K562 (cell line): Measurements from ENCODE around the gene GJD4. TPM values are rescaled to one million over a fixed set of nuclear protein-coding genes. Genes with fewer than 3 reads are reported as not detected.
A peak's percentile ranks its signal among the peaks of the same experiment; 100 is the strongest.

Source experiments
- ARID2 ChIP-seq: fragments of 450-650 bp; IDR thresholded peaks from 2 replicates; pipeline ENCODE4 v1.6.1; 2017; ENCODE audit warnings: antibody characterized with exemption, mild to moderate bottlenecking
- CCNT2 ChIP-seq: IDR thresholded peaks from 2 replicates; pipeline ENCODE4 v1.6.1; 2011; ENCODE audit warnings: borderline replicate concordance, low read depth, mild to moderate bottlenecking, moderate library complexity, mixed read lengths, low read length; ENCODE audit not compliant: insufficient read length; ENCODE audit errors: extremely low read depth
- CUX1 ChIP-seq: fragments of 200-800 bp; sonication (Bioruptor generic); IDR thresholded peaks from 2 replicates; pipeline ENCODE4 v1.6.1; 2016; ENCODE audit warnings: missing genetic modification characterization, missing compliant biosample characterization
- MED1 ChIP-seq: sonication (generic); formaldehyde crosslinking; IDR thresholded peaks from 2 replicates; pipeline ENCODE4 v1.8.1; 2023; ENCODE audit warnings: missing genetic modification reagents, borderline replicate concordance
- RBBP5 ChIP-seq: fragments of 200-600 bp; sonication (generic); IDR thresholded peaks from 2 replicates; pipeline ENCODE4 v1.6.1; 2012; ENCODE audit warnings: borderline replicate concordance, mild to moderate bottlenecking, low read length, control low read depth, inconsistent platforms; ENCODE audit not compliant: insufficient read depth, poor library complexity, severe bottlenecking
- SMARCA4 ChIP-seq: fragments of 450-650 bp; IDR thresholded peaks from 2 replicates; pipeline ENCODE4 v1.6.1; 2016
- STAT5A ChIP-seq: IDR thresholded peaks from 2 replicates; pipeline ENCODE4 v1.6.1; 2012; ENCODE audit warnings: low read length, inconsistent platforms, borderline replicate concordance
- TRIM28 ChIP-seq: fragments of 450-650 bp; IDR thresholded peaks from 2 replicates; pipeline ENCODE4 v1.6.1; 2017
- ZKSCAN1 ChIP-seq: fragments of 150-350 bp; IDR thresholded peaks from 2 replicates; pipeline ENCODE4 v1.6.1; 2016; ENCODE audit warnings: low read depth, low read length
- ZNF318 ChIP-seq, 2 experiments: fragments of 450-650 bp; IDR thresholded peaks; 2 replicates each; pipeline ENCODE4 v1.6.1; 2016; ENCODE audit warnings: mild to moderate bottlenecking in 2 of 2, borderline replicate concordance in 1 of 2, low read depth in 1 of 2, moderate library complexity in 1 of 2
- ZNF707 ChIP-seq: fragments of 250-450 bp; sonication (Bioruptor Pico); conservative IDR thresholded peaks from 2 replicates; pipeline ENCODE4 v1.8.0; 2022; ENCODE audit warnings: inconsistent platforms, mild to moderate bottlenecking, moderate library complexity
- ZZZ3 ChIP-seq: fragments of 450-650 bp; IDR thresholded peaks from 2 replicates; pipeline ENCODE4 v1.6.1; 2016; ENCODE audit warnings: antibody characterized with exemption, mild to moderate bottlenecking, moderate library complexity
- polyA plus RNA-seq, 8 experiments: library from polyadenylated mRNA; depleted of rRNA in 4 of 8; stranded (reverse) in 5 of 8; unstranded in 3 of 8; fragments of >200 nt; fragmentation: Nextera tagmentation in 2 of 8; fragmentation: Illumina TruSeq in 1 of 8; extraction: Ambion mirVana in 2 of 8; extraction: Trizol in 1 of 8; gene quantifications; 2 replicates each; pipeline versions ENCODE4 v1.2.1 to v1.2.3, GENCODE V29; 2011 to 2014; ENCODE audit warnings: inconsistent platforms in 1 of 8, missing spikeins in 1 of 8
- total RNA-seq, 7 experiments: library from RNA; depleted of rRNA in 6 of 7; stranded (reverse); fragments of >200 nt in 6 of 7; fragmentation: Illumina TruSeq in 2 of 7; extraction: Trizol in 2 of 7; gene quantifications; 2 replicates each; pipeline versions ENCODE4 v1.2.1 to v1.2.3, GENCODE V29; 2011 to 2021; ENCODE audit warnings: low replicate concordance in 1 of 7
- TF ChIP-seq, protein P1 (sequence below): IDR thresholded peaks from 2 replicates; pipeline ENCODE4 v1.6.1; 2012; ENCODE audit warnings: low read depth, low read length, improper control_type of control experiment, borderline replicate concordance

Gene GJD4
- total and polyA plus RNA-seq, 9 of the 15 experiments (the other 6 are each of a cell fraction or from before 2014, with no cell fraction given): not detected

DNA sequence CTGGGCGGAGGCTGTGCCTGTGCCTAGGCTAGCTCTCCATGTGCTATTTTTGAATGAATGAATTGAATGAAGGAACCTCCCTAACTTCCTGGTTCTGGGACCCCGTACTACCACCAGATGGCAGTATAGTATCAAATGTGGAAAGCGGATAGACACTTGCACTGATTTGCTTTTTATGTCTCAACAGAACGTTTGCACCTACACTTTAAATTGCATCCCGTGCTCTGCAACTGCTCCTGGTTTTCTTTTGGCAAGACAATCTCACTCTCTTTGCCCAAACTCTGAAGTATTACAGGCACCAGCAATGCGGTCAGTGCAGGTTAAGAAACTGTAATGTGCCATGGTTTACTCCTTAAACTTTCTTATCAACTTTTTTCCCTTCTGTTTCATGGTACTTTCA is 30.4 kb downstream of the GJD4 start (continued):
- TF ChIP-seq ZNF318 (IDR thresholded peaks at IDR 0.05; ENCODE audit: borderline replicate concordance in 1 of 2, low read depth in 1 of 2): no peak
- TF ChIP-seq ZNF707: no peak
- TF ChIP-seq TRIM28: no peak
- TF ChIP-seq, protein P1, sequence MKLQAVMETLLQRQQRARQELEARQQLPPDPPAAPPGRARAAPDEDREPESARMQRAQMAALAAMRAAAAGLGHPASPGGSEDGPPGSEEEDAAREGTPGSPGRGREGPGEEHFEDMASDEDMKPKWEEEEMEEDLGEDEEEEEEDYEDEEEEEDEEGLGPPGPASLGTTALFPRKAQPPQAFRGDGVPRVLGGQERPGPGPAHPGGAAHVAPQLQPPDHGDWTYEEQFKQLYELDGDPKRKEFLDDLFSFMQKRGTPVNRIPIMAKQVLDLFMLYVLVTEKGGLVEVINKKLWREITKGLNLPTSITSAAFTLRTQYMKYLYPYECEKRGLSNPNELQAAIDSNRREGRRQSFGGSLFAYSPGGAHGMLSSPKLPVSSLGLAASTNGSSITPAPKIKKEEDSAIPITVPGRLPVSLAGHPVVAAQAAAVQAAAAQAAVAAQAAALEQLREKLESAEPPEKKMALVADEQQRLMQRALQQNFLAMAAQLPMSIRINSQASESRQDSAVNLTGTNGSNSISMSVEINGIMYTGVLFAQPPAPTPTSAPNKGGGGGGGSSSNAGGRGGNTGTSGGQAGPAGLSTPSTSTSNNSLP: 0 out of 2 replicates have a peak, but pooled peaks have one; percentile 17
- no peak for TF ChIP-seq CUX1 (CRISPR knock-in tag)
- no peak for TF ChIP-seq CCNT2
- no peak for TF ChIP-seq RBBP5
- TF ChIP-seq MED1: no peak
- TF ChIP-seq ARID2: peak; percentile 40; the same call in 1 of the 2 replicates
- TF ChIP-seq ZKSCAN1: no peak
- TF ChIP-seq STAT5A: no peak
- TF ChIP-seq SMARCA4: no peak
- no peak for TF ChIP-seq ZZZ3
